ENCODE data around the gene RFFL.

The RFFL gene

DNA sequence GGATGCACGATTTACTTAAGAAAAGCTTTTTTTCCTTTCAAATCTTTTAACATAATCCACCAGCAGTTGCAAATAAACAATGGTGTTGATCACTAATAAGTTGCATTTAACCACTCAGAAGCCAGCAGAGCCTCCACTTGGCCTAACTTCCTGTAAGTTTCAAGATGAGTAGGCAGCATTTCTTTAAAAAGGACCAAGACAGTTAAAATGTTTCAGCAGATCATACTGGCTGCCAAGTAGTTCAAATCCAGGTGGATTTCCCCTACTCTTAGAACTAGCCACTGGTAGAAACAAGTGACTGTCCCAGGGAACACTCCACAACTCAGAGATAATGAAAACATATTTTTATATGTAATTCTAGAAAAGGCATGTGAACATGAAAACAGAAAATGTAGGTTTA lies 17.0 kb upstream of the RFFL start:
- DNase-seq (ENCODE audit: low read depth in 2 of 2): no peak

DNA sequence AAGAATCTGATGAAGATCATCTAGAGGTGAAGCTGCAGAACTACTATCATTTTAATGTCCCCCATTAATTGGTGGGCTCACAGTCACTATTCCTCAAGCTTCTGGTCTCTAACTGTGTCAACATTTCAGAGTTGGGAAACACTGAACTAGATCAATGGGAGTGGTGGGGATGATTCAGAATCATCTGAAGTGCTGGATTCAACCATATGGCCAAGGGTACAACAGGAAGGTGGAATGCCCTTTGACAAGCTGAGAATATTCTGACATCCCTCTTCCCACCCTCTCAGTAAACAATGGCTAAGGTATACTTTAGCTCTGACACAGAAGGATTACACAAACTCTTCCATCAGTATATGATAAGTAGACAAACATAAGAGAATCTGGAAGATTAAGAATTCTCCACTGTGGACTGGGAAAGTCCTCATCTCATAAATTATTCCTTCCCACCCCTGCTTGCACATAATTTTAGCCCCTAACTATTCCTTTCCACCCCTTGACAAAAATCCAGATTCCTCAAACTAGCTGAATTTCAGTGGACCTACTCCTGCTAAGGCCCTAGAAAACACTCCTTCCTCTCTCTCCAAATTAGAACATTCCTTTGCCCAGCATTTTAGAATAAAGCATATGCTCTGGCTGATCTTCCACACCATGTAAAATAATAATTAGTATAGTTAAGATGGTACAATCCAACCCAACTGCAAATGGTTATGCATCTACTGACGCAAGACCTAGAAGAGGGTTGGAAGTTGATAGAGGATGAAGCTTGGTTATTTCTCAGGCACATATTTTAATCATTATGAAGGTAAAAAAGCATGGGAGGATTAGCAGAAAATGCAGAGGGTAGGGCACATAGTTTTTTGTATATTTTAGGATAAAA lies 16.3 kb upstream of the RFFL start:
- no peak for DNase-seq (ENCODE audit: low read depth in 2 of 2)

DNA sequence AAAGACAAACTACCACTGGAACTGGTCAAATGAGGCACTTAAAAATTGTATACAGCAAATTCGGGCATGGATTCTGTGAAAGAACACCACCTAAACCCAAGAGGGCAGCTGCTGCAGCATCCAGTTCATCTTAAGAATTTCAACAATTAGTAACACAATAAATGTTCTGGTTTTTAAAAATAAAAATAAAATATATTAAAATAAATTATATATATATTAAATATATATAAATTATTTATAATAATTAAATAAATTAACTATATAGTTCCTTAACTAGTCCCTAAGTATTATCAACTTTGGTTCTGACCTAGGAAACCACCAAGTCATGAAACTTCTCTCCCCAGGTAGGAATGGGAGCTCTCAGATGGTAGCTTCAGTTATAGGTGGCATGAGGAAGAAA lies 13.4 kb upstream of the RFFL start:
- no peak for DNase-seq (ENCODE audit: low read depth in 2 of 2)

DNA sequence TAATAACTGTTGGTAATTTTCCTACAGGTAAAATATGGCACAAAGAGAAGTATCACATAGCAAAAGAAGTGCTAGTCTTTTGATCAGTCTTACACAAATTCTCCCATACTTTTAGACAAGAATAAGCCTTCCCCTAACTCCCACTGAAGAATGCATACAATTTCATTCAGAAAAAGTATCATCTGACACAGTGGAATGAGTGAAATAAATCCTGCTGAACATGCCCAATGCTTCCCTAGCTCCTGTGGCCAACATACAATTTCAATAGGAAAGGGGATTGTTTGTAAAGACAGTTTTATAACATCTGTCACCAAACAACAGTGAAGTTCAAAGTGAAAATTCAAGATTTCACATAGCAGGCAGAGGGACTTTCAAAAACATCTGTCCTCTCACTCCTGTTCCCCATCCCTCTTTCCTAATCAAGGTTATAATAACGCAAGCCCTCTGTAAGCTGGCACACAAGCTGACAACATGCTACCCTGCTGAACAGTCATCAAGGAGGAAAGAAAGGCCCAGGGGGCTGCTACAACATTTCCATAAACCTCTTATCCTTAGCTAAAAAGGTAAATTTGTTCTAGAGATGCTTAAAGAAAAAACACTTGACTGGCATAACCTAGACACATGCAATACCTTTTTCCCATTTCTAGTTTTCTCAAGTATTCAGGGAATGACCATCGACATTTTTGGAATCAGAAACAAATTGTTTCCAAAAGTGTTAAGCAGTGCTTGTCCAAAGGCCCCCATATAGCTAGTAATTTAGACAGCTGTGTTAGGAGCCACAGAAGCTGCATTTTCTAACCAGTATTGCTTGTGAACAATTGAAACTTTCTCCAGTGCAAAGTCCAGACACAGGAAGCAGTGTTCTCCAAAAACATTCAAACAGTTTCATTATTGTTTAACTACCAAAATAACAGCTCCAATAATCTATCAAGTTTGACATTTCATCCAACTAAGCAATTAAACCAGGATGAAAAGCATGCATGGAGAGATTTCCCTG lies 11.5 kb upstream of the RFFL start:
- DNase-seq (ENCODE audit: low read depth in 2 of 2): no peak

DNA sequence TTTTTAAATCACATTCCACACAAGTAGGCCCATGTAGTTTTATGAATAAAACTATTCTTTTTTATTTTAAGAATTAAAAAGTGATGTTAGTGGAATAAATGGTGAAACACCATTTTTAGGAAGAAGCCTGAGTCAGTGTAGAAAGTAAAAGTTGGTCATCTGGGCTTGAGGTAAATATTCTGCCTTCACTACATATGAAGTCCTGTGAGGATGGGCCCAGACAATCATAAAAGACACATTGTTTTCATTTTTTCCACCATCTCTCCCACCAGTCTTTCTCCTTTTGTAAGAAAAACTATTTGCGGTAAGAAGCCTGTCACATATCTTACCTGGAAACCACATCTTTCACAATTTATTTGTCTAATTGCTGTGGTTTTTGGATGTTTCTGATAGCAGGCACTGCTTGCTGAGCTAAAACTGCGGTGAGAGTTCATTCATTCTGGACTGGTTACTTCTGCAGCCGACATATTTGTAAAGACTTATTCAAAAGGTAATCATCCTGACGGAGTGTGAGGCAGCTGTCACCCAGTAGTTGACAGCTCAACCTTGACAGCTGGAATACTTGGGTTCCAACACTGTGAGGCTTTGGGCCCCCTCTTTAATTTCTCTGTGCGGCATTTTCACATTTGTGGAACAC lies 10.6 kb upstream of the RFFL start:
- DNase-seq (ENCODE audit: low read depth in 2 of 2): no peak

DNA sequence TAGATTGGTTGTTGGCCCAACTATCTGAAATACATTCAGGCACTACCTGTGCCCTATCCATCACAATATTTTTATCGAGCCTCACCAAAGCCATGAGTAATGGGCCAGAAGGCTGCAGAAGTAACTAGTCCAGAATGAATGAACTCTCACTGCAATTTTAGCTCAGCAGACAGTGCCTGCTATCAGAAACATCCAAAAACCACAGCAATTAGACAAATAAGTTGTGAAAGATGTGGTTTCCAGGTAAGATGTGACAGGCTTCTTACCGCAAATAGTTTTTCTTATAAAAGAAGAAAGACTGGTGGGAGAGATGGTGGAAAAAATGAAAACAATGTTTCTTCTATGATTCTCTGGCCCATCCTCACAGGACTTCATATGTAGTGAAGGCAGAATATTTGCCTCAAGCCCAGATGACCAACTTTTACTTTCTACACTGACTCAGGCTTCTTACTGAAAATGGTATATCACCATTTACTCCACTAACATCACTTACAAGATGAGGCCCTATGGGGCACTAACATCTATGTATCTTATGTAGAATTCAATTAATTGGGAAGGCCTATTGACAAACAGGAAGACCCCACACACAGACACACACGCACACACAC lies 9.8 kb upstream of the RFFL start:
- no peak for DNase-seq (ENCODE audit: low read depth in 2 of 2)

DNA sequence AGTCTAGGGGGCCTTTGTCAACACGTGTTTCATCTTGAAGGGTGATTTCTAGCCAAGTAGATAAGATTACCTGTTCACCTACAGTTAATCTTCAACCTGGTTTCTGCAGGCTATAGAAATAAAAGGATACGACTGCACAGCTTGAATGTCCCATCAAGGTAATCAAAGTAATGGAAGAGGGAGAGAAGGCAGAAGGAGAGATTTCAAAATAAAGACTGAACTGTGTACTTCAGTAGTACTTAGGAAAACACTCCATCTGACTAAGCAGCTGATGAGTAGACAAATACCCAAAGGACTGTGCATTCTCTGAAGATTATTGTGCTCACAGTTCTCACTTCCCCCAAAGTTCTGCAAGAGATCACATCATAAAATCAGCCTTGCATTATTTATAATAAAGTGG lies 5.8 kb upstream of the RFFL start:
- DNase-seq (ENCODE audit: low read depth in 2 of 2): no peak

DNA sequence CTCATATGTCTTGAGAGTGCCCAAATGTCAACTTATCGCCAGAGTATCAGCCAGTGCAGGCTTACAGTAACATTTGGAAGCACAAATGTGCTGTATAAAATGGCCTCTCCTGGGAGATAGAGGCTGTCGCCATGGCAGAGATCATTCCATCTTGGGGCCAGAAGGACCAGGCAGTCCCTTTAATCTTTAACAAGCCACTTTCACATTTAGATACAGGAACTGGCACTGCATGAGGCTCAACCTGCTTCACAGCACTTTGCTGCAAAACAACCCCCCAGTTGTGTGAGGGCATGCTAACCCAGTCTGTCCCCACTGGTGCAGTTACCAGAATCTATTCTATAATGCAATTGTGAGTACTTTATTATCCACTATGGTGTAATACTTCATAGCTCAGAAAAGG lies 4.7 kb upstream of the RFFL start:
- DNase-seq (ENCODE audit: low read depth in 2 of 2): no peak

DNA sequence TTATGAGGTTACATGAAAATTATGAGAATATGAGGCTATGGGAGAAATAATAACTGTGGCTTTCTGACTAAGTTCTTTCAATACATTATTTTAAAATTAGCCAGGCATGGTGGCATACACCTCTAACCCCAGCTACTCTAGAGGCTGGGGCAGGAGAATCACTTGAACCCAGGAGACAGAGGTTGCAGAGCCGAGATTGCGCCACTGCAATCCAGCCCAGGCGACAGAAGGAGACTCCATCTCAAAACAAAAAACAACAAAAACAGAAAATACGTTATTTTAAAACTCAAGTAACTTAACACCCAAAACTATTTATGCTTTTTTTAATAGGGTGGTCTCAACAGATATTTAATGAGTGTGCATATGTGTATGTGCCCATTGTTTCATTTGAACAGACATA lies 2.4 kb upstream of the RFFL start:
- no peak for DNase-seq (ENCODE audit: low read depth in 2 of 2)

DNA sequence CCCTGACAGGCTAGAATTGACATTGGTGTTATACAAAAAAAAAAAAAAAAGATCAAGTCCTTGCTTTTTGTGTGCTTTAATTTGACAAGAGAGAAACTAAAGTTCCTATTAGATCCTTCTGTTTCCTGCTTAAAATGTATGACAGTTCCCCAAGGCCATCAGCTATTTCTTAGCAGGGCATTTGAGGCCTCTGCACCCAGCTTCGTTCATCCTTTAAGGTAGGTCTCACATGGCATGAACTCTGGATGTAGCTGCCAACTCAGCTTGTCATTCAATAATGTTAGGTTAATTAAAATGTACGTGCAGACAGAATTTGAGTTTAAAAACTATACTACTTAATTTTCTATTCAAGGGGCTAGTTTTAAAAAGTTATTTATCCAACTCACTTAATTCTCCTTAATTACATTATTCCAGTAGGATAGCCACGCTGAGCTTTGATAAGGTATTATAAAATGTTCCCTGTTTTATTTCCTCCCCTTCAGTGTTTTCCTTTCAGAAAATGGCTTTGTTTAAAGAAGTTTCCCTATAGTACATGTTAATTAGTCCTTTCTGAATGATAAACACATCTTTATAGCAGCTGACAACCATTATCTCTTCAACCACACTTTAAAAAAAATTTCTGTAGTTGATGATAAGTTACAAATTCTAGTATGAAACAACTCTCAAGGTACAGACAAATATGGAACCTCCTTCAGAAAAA lies 1.2 kb upstream of the RFFL start:
- no peak for DNase-seq (ENCODE audit: low read depth in 2 of 2)

DNA sequence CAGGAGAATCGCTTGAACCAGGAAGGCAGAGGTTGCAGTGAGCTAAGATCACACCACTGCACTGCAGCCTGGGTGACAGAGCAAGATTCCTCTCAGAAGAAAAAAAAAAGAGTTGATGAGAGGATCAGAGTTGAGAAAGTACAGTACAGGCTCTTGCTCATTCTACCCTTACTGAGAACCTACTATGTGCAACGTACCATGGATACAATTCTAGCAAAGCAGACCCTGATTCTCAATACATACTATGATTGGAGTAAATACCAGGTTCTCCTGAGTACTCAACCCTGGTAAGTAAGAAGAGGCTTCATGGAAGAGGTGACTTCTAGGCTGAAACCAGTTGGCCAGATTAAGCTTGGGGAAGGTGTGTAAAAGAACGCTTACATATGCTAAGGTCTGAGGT lies 1.2 kb downstream of the RFFL start:
- no peak for DNase-seq (ENCODE audit: low read depth in 2 of 2)

DNA sequence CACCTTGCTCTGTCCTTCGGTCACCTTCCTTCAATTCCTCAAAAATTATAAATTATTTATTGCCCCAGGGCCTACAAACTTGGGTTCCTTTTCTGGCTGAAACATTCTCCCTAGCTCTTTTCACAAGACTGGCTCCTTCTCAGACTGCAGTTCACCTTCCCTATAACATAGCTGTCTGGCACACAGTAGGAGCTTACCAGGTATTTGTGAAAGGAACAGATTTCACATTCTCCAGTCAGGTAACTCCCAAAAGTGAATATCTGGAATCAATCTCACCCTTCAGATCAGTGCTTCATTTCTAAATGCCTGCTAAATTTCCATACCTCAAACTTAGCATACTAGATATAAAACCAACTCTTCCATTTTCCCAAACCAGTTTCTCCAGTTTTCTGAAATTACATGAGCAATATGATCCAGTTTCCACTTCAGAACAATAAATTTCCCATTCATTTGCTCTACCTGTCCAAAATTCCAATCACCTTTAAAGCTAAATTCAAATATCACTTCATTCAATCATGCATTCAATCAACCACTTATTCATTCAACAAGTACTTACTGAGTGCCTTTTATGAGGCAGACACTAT lies 6.1 kb downstream of the RFFL start:
- no peak for DNase-seq (ENCODE audit: low read depth in 2 of 2)

DNA sequence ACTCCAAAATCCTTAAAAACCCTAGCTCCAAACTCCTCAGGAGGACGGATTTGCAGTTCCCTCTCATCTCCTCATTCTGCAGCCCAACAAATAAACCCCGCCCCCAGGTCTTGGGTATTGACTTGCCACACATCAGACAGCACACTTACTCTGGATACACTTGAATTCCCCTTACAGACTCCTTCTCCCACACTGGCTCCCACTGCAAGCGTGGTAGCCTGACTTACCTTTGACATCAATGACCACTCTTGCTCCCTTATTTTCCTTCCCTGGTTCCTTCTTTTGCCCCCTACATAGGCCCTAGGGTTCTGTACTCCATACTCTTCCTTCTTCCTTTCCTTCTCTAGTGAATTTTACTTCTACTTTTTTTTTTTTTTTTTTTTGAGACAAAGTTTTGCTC lies 7.5 kb downstream of the RFFL start:
- no peak for DNase-seq (ENCODE audit: low read depth in 2 of 2)

DNA sequence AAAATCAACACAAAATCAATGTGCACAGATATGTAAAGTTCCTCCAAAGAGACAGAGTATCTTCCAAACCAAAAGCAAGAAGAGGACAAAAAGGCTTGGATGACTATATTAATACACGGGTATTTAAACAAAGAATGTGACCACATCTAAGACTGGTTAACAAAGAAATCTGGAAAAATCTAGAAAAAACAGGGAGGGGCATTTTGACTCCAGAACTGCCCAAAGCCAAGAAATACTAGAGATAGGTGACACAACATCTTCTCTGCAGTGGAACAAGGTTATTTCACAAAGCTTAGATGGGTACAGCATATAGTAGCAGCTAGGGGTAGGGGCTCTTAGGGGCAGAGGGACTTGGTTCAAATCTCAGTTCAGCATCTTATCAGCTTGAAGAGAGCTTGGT lies 10.3 kb downstream of the RFFL start:
- DNase-seq (ENCODE audit: low read depth in 2 of 2): no peak

DNA sequence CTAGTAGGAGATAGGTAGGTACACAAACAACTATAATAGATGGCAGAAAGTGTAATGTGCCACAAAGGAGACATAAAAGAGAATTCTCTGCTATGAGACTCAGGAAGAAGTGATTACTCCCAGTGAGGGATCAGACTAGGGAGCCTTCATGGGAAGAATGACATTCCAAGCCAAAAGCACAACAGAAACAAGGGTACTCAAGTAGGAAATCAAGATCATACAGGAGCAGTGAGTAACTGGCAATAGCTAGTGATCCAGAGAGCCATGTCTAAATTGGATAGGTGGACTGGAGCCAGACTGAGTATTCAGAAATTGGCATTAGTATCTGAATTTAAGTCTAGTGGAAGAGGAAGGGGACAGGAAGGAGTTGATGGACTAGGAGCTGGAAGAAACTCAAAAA lies 10.7 kb downstream of the RFFL start:
- DNase-seq (ENCODE audit: low read depth in 2 of 2): no peak

DNA sequence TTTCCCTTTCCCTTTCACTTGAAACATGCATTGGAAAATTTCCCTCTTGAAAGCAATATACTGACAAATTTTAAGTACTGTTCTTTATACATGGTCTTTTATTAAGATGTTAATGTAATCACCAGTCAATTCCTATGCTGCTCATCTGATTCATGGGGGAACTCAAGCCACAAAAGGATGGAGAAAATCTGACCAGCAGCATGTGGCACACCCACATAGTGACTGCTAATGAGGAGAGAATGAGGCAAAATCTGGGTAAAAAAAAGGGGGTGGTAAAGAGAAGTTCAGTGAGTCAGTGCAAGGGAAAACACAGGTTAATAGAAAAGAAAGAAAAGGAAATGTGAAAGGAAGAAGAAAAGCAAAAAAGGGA lies 11.3 kb downstream of the RFFL start:
- no peak for DNase-seq (ENCODE audit: low read depth in 2 of 2)

DNA sequence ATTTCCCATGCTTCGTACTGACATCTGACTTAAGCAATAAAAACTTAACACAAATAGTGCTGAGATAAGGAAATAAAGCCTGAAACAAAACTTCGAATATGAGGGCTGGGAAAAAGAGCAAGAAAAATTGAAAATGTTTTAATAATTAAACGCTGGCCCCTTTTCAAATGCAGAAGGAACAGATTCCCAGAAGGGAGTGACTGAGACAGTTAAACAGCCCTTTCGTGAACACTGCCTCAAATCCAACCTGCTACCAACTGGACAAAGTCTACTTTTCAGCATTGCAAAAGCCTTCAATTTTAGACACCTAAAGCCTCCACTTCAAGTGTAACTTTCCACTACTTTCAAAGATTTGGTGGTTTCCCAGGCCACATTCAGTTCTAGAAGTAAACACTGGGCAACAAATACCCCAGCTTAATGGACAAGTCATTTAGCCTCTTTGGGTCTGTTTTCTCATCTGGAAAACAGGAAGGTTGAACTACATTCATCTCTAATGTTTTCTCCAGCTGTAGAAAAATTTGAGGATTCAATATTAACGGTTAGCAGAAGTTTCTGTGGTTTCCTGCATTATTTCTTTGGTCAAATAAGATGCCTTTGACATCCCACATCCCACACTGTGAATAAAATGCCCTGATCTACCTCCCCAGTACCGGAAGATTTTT lies 11.8 kb downstream of the RFFL start:
- DNase-seq (ENCODE audit: low read depth in 2 of 2): no peak

DNA sequence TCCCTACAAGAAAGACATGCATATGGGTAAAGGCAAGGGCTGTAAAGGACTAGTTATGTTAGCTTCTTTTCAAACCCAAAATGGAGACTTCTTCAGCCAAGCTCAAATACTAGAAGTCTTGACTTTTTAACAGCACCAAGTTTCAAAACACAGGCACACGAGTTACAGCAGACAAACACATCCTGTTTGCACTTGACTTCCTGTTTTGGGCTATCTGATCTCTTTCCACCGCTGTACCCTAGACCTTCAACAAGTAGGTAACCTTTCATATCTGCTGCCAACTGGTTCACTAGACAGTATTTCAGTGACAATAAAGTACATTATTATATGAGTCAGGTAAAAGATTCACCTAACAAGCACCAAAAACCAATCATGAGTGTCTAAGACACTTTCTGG lies 12.3 kb downstream of the RFFL start:
- DNase-seq (ENCODE audit: low read depth in 2 of 2): no peak

DNA sequence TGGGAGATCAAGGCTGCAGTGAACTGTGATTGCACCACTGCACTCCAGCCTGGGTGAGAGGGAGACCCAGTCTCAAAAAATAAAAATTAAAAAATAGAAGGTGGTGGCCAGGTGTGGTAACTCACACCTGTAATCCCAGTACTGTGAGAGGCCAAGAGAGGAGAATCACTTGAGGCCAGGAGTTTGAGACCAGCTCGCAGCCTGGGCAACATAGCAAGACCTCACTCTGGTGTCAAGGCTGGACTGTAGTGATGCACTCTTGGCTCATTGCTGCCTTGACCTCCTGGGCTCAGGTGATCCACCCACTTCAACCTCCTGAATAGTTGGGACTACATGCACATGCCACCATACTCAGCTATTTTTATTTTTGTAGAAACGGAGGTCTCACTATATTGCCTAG lies 13.3 kb downstream of the RFFL start:
- DNase-seq (ENCODE audit: low read depth in 2 of 2): no peak

DNA sequence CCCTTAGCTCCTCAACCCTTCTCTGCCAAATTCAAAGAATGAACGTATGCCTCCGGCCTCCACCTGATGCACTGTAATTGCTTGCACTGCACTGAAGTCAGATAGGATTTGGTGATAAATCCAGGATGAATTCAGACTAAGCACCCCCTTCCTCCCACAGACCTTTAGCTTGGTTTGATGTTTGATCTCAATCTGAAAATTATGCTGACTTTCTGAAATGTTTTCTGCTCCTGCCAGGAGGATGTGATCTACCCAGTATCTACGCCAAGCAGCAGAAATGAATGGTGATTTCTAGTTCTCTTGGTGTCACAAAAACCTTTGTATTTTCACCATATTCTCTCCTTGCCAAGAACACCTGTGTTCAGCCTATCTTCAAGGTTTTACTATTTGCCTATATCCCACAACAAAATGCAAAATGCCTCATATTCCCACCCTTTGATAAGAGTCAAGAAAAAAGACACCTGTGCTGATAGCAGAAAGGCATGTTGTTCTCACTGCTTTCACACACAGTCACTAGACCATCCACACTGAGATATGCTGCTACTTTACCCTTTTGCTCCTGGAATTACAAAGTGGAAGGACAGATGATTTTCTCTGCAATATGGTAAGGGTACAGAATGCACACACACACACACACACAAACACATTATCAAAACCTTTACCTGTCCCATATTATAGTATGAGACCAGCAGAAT lies 14.7 kb downstream of the RFFL start:
- no peak for DNase-seq (ENCODE audit: low read depth in 2 of 2)

Data from stimulated activated CD8-positive, alpha-beta memory T cell treated with anti-CD3 and anti-CD28 coated beads, Interleukin-15, amount 100 ng/mL, for 4 hours (primary cell).